EH (cell line): ENCODE results near the gene MAP3K14.

Source experiments
- DNase-seq: peaks from one replicate; pipeline ENCODE4 v3.0.0-alpha.2; 2015; ENCODE audit warnings: low read depth

MAP3K14 gene

DNA sequence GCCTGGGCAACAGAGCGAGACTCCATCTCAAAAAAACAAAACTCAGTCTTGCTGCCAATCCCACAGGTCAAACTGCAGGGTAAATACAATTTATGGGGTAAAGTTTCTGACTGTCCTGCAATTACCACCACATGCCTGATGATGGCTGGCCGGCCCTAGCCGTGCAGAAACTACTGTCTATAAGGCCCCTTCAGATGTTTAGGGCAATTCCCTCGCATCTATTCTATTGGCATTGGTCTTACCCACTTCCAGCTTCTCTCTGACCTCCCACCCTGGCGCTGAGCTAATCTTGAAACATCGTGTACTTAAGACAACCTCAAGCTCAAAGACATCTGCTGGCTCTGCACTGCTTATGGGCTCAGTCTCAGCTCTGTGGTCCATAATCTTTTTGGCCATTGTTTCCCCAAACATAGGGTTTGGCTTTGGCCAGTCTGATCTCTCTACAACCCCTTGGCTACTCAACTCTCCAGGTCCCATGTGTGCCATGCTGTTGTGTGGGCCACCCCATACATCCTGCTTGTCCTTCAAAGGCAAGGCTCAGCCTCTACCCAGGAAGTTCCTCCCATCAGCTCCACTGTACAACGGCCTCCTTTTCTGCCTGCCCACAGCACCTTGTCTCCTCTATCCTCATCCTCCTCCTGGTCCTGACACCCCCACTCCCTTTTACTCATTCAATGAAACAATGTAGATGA is 16.6 kb downstream of the MAP3K14 start:
- no peak for DNase-seq

DNA sequence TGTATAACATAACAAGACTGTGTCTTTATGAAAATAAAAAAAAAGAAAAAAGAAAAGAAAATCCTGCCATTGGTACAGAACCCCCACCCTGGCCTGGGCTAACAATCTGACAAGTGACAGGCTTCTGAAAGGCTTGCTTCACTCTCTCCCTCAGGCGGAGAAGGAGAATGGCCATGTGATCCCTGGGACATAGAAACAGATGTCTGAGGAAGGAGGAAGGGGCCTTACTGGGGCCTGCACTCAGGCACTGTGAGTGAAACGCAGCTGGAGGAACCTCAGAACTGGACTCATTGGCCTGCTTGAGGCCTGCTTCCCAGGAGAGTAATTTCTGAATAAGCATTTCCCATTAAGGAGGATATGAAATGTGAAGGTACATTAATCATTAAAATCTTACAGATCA is 17.5 kb downstream of the MAP3K14 start:
- no peak for DNase-seq

DNA sequence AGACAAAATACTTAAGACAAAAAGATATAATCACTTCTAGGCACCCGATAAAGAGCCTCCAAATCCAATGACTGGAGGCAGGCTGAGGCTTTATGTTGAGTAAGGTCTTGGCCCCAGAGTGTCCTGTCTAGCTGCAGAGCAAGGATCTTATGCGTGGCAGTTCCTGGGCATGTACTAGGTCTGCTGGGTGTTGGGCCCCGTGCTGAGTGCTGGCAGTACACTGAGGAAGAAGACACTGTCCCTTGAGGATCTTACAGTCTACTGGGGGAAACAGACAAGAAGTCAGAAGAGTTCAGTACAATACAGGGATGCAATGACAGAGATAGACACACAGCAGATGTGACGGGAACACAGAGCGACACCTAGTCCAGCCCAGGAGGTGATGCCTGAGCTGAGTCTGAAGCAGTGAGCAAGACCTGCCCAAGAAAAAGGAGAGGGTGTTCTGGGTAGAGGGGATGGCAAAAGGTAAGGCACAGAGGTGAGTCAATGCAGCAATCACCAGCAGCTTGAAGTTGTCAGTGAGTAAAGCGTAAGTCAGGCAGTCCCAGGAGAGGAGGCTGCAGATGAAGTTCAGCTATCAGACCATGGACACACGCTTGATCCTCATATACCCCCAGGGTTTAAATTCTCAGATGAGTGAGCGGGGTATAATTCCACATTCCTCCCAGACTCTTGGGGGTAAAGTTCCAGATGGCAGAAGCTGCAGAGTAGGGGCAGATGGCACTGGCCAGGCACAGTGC is 18.1 kb downstream of the MAP3K14 start:
- DNase-seq: peak; percentile 69

DNA sequence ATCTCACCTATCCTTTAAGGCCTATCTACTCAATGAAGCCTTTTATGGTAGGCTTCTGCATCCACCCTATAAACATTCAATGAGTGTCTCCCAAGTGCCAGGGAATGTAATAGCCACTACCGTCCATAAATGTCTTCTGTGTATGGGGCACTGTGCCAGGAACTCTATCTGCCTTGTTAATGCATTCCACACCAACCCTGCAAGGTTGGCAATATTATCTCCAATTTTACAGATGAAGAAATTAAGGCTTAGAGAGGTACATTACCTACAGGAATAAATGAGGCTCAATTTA is 20.0 kb downstream of the MAP3K14 start:
- DNase-seq: peak; percentile 73

DNA sequence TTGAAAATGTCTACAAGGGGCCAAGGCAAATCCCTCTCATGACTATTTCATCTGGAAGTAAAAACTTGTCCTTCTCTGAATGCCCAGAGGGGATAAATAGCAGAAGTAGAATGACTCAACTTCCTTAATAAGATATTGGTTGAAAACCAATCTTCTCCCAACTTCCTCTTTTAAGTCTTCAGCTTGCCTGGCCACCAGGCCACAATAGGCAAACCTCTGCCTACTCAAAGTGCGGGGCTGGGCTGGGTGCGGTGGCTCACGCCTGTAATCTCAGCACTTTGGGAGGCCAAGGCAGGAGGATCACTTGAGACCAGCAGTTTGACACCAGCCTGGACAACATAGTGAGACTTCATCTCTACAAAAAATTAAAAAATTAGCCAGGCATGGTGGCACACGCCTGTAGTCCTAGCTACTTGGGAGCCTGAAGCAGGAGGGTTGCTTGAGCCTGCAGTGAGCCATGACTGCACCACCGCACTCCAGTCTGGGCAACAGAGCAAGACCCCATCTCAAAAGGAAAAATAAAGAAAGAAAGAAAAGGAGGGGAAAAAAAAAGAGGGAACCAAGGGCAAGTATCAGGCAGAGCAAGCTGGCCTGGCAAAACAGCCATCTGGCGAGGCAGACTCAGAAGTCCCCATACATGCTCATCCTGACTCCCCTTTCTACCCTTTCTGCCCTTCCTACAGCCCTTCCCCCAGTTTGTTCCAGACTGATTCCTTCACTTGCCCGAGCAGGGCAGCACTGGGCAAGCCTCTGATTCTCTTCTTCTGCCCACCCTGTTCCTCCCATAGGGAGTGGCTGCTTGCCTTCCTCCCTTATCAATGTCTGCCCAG is 20.6 kb downstream of the MAP3K14 start:
- DNase-seq: peak; percentile 91

DNA sequence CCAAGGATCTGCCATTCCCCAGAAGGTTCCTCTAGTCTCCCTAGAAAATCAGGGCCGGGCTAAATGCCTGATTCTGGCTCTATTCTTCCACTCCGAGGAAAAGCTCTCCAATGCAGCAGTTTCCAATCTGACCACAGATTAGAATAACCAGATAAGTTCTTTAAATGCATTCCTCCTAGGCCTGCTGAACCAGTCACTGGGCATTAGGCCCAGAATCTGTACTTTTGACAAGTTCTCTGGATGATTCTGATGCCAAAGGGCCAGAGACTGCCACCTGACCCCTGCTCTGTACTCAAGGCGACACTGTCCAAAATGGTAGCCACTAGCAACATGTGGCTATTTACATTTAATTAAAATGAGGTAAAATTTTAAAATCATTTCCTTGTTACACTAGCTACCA is 22.3 kb downstream of the MAP3K14 start:
- DNase-seq: peak; percentile 95

DNA sequence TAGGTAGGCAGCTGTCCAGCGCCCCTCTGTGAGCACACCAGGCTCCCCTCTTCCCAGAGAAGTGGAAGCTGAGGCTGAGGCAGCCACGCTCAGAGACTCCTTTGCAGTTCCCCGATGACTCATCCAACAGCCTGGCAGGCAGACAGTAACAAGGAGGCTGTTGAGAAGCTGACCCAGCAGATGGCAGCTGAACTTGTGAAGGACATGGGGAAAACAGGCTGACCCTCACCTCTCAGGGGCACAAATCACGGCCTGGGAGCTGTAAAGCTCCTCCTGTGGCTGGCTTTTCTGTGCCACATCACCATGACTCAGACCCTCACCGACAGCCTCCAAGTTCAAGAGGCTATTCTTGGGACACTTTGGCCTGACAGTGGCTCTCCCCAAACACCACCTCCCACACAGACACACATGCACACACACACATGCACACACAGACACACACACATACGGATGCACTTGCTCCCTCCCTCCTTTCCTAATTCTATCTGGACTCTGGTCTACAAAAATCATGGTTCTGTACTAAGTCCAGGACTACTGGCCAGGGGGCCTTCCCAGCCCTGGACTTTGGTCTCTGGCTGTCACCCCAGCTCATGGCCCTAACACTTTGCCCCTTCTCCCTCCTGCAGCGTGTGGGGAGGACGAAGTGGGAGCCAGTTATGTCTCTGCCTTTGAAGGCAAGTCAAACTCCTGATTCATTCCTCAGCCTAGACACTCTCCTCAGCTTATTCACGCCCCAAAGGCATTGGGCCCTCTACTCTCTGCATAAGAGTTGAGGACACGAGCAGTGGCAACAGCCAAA is 23.2 kb downstream of the MAP3K14 start:
- DNase-seq: peak; percentile 95

DNA sequence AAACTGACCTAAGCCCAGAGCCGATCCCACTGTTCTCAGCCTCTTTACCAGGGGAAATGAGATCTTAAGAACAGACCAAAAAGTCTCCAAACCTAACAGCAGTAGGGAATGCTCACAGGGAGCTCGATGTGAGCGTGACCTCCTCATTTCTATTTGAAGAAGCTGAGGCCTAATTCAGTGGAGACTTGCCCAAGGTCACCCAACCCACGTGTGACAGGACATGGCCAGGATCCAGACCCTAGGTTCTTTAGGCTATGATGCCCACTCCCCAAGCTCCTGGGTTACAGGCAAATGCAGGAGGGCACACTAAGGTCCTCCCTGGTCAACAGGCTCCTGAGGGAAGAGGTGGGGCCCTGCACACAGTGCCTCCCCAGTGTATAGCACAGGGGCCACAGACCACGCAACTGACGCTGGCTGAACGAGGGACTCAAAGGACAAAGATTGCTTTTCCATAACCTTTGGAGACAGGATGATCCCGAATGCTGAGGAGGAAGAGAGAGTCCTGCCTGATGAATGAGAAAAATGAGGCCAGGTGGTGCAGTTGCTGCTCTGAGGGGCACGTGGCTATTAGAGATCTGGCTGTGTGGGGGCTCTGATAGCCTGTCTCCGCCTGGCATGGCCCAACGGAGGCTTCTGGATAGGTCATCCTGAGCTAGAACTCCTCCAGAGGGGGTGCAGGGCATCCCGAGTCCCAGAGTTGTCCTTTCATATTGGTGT is 24.0 kb downstream of the MAP3K14 start:
- no peak for DNase-seq

DNA sequence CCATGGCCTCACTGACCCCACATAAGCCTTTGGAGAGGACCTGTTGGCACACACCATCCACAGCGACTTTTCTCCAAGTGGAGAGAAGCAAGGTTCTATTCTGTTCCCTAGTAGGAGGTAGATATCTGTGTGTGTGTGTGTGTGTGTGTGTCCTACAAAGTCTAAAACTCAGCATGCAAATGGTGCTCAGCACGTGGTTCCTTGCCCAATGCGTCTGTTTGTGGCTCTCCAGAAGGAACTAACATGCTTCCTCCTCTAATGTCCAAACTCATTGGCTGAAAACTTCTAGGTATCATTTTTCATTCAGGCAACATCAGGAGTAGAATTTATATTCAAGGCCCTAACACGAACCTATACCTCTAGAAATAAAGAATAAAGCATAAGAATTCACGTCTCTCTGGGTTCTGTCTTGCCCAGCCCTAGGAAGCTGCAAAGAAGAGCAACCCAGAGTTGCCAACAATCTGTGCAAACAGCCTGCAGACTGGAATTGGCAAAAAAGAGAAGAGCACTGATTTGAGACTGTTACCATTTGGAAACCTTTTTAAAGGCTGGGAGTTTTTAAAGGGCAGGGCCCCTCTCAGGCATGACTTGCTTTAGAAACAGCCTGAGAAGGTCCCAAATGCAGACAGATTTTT is 25.5 kb downstream of the MAP3K14 start:
- DNase-seq: no peak

DNA sequence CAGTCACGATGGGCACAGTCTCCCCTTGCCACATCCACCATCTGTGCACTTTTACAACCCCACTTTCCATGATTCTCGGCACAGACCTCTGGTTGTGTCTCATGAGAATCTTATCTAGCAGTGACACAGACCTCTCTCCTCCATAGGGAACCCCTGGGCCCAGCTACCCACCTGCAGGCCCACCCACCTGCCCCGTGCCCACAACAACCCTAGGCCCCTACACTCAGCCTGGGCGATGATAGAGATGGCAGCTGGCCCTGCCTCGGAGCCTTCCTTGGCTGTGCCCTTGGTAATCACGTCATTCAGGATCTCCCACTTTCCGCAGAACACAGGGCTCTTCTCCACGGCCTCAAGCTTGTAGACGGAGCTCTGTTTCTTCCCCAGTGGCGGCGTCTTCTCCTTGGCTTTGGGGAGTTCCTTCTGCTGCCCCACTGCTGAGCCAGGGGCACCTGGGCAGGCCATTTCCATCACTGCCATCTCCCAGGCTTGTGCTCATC is 26.5 kb downstream of the MAP3K14 start:
- DNase-seq: no peak

DNA sequence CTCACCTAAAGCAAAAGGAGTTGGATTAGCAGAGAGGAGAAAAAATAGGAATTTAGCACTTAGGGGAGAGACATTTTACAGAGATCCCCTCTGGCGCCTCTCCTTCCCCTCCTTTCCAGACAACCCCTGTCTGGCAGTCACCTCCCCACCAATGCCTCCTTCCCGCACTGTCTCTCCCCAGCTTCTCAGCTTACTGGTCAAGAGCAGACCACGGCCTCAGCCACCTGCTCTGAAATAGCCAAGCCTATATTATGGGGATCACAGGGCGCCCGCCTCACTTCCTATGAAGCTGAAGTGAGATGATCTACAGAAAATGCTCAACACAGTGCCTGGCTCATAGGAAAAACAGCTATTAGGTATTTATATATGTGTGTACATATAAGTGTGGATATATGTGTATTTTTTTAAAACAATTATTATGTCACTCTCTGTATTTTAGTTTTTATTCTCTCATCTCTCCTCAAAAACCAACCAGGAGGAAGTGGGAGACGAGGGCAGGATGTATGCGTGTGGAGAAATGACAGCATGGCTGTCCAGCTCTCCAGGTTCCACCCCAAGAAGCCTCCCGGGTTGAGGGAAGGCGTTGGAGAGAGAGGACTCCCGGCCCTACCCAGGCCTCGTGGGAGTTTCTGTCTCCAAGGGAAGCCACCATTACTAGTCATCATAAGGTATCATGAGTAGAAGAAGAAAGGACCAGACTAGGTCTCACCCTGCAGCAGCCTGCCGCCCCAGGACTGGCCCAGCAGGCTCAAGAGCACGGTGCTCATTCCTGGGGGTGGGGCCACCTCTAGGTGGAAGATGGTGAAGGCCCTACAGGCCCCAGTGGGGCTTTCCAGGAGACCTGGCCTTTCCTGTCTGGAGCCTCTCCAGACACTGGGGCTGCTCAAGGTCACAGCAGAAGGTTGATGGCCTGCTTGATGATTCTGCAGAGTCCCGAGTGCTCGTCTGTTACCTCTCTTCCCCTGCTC is 27.2 kb downstream of the MAP3K14 start:
- DNase-seq: no peak

DNA sequence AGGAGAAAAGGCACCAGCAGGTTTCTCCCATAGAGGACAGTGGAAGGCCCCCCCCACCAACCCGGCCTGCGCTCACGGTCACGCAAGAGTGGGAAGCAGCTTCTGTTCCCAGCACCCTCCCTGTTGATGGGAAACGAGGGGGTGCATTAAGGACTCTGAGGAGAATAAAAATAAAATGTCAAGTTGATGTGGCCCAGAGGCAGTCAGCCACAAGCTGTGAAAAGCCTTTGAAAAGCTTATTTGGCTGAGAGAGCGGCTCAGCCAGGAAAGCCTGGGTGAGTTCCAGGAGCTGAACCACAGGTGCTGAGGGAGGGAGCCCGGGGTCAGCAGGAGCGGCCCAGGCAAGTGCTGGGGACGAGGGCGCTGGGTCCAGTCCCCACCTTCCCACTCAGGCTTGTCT is 28.0 kb downstream of the MAP3K14 start:
- DNase-seq: no peak

DNA sequence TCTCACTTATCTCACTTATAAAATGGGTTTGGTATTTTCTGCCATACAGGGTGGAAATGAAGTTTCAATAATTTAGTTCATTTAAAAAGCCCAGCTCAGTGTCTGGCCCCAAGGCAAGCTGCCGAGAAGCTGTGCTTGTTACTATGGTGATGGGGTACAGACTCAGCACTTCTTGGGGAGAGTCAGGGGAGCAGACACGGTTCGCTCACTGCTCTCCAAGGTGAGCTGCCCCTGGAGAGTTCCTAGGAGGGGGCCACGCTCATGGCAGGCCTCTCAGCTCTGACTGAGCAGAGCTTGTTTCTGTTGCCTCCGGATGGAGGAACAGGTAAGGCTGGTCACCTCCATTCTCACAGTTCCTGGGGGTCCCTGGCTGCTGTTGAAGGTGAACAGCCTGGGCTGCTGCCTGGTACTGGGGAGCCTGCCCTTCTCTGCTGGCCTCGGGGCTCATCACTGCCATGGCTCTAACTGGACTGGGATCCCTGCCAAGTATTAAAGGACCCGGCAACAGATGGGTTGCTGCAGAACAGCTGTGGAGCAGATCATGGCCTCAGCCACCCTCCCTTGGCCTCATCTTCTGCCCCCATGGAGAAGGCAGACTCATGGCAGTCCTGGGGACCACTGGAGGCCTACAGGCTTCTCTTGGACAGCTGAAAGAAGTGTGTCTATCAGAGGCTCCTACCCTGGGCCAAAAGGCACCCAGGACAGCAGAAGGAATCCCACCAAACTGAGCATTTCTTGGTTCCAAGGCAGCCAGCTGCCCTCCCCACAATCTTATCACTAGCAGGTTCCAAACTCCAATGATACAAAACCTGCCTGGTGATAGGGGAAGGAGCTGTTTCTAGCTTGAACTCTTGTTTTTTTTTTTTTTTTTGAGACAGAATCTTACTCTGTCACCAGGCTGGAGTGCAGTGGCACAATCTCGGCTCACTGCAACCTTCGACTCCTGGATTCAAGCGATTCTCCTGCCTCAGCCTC is 29.0 kb downstream of the MAP3K14 start:
- peak; percentile 51 for DNase-seq

DNA sequence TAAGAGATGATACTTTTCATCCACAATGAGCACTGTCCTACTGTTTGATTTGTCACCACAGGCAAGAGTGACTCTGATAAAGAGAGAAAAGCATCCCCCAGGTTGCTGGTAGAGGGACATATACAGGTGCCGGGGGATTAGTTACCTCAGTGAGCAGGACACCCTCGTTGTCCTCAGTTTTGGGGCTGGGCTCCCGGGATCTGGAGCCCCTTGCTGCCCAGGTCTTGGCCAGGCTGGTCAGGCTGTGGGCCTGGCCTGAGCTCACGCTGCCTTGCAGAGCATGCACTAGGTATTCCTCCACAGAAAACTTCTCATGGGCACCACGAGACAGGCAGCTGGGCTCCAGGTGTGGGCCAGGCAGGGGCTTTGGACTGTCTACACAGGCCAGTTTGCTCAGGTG is 30.5 kb downstream of the MAP3K14 start:
- DNase-seq: no peak

DNA sequence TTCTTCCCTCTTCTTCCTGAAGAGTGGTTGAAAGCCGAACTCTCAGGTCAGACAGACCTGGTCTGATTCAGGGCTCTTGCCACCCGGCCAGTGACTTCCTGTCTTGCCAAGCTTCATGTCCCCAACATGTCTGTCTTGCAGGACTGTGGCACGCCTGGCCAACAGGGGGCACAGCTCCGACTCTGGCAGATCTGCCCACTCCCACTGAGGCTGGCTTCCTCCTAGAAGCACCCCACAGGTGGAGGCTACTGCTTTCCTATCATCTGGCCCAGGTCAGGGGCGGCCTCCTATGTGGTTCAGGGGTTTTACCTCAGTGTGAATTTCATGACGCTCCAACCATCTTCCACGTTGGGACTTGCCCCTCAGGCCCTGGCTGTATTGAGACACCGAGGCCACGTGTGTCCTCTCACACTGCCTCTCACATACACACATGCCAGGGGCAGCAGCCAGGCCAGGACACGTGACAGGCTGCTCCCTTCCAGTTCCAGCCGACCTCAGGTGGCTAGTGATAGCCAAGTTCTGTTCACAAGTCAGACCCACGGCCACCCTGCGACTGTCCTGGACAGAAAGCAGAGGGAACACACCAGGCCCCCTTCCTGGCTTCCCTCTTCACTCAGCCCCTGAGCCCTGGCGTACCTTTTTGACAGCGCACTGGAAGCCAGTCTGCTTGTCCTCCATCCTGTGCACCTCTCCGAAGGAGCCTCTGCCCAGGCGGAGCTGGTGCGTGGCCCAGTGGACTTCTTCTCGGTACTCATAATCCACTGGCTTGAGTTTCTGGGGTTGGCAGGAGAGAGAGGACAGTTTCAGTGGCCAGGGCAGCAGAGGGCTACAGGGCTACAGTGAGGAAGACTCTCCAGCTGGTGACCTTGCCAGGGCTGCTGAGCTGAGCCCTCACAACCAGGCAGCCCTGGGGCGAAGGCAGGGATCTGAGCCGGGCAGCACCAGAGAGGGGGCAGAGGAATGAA is 32.4 kb downstream of the MAP3K14 start:
- no peak for DNase-seq

DNA sequence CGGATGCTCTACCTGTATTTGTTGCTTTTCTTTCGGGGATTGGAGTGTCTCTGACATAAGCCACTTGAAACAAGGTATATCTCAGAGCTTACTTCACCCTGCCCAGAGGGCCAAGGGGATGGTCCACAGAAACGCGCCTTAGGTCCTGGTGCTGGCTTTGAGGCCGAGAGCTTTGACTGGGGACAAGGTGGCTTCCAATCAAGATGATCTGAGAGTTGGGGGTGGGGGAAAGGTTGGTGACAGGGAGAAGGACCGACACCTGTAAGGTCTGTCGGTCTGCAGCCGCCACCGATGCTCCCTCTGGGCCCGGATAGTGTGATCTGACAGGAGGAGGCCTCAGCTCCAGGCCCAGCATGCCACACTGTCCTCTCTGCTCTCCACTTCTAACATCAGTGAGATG is 33.1 kb downstream of the MAP3K14 start:
- DNase-seq: no peak
